ENCODE measurements around the gene CACNA2D4. TPM values are rescaled to one million over a fixed set of nuclear protein-coding genes. Genes with fewer than 3 reads are reported as not detected.
A peak's percentile ranks its signal among the peaks of the same experiment; 100 is the strongest.

Gene CACNA2D4
- total and polyA plus RNA-seq, 2 of the 13 experiments (the other 11 are each of a cell fraction or from before 2014, with no cell fraction given): 14.2 to 136 TPM

DNA sequence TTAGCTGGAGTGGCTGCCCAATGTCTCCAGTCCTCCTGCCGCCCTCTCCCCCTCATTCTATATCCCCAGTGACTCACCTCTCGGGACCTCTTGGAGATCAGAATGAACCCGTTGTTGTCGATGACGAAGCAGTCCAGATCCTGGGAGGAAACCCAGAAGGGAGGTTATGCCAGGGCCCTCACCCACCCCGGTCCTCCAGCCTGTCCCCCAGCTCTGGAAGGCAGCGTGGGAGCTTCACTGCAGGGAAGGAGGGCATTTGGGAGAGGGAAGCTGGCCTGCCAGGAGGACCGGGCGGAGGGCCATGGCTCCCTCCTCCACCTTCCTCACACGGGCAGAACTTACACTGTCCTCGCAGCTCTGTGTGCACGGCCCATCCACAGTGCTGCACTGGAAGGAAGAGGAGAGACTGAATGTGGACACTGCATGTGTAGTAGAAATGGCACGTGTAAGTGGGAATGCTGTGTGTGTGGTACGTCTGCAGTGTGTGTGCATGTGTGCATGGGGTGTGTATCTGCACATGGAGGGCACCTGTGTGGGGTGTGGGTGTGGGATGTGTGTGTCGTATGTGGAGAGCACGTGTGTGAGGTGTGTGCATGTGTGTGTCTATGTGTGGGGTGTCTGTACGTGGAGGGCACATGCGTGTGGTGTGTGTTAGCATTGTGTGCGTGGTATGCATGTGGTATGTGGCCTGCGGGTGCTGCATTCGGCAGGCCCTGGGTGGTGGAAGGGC, 108.1 kb downstream of the CACNA2D4 start (continued):
- no peak for TF ChIP-seq CREM (IDR thresholded peaks at IDR 0.05)
- no peak for TF ChIP-seq CREM (CRISPR knock-in tag; IDR thresholded peaks at IDR 0.05)
- no peak for TF ChIP-seq RBM22 (optimal IDR thresholded peaks at IDR 0.05; ENCODE audit: low read length)
- TF ChIP-seq, protein P1, sequence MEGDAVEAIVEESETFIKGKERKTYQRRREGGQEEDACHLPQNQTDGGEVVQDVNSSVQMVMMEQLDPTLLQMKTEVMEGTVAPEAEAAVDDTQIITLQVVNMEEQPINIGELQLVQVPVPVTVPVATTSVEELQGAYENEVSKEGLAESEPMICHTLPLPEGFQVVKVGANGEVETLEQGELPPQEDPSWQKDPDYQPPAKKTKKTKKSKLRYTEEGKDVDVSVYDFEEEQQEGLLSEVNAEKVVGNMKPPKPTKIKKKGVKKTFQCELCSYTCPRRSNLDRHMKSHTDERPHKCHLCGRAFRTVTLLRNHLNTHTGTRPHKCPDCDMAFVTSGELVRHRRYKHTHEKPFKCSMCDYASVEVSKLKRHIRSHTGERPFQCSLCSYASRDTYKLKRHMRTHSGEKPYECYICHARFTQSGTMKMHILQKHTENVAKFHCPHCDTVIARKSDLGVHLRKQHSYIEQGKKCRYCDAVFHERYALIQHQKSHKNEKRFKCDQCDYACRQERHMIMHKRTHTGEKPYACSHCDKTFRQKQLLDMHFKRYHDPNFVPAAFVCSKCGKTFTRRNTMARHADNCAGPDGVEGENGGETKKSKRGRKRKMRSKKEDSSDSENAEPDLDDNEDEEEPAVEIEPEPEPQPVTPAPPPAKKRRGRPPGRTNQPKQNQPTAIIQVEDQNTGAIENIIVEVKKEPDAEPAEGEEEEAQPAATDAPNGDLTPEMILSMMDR (CRISPR knock-in tag; IDR thresholded peaks at IDR 0.05): no peak
- TF ChIP-seq CEBPB (IDR thresholded peaks at IDR 0.05; ENCODE audit: borderline replicate concordance, low read depth, low read length): no peak
- TF ChIP-seq, protein P2, sequence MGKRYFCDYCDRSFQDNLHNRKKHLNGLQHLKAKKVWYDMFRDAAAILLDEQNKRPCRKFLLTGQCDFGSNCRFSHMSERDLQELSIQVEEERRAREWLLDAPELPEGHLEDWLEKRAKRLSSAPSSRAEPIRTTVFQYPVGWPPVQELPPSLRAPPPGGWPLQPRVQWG (CRISPR knock-in tag; IDR thresholded peaks at IDR 0.05; ENCODE audit: borderline replicate concordance, low read depth): no peak
- no peak for TF ChIP-seq ZNF225 (CRISPR knock-in tag; IDR thresholded peaks at IDR 0.05)
- TF ChIP-seq MAFG (CRISPR knock-in tag; IDR thresholded peaks at IDR 0.05): no peak
- no peak for TF ChIP-seq RXRB (CRISPR knock-in tag; IDR thresholded peaks at IDR 0.05; ENCODE audit: borderline replicate concordance)
- no peak for TF ChIP-seq ZNF891 (CRISPR knock-in tag; IDR thresholded peaks at IDR 0.05)
- TF ChIP-seq, protein P3, sequence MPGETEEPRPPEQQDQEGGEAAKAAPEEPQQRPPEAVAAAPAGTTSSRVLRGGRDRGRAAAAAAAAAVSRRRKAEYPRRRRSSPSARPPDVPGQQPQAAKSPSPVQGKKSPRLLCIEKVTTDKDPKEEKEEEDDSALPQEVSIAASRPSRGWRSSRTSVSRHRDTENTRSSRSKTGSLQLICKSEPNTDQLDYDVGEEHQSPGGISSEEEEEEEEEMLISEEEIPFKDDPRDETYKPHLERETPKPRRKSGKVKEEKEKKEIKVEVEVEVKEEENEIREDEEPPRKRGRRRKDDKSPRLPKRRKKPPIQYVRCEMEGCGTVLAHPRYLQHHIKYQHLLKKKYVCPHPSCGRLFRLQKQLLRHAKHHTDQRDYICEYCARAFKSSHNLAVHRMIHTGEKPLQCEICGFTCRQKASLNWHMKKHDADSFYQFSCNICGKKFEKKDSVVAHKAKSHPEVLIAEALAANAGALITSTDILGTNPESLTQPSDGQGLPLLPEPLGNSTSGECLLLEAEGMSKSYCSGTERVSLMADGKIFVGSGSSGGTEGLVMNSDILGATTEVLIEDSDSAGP (CRISPR knock-in tag; IDR thresholded peaks at IDR 0.05; ENCODE audit: borderline replicate concordance): no peak
- 0 out of 2 replicates have a peak, but pooled peaks have one; percentile 62 for TF ChIP-seq HOXA9 (CRISPR knock-in tag; IDR thresholded peaks at IDR 0.05; ENCODE audit: borderline replicate concordance)
- TF ChIP-seq ZZZ3 (CRISPR knock-in tag; IDR thresholded peaks at IDR 0.05; ENCODE audit: borderline replicate concordance): 0 out of 2 replicates have a peak, but pooled peaks have one; percentile 54
- no peak for TF ChIP-seq GPN1 (CRISPR knock-in tag; IDR thresholded peaks at IDR 0.05; ENCODE audit: borderline replicate concordance)
- no peak for TF ChIP-seq POLR2AphosphoS5 (IDR thresholded peaks at IDR 0.05; ENCODE audit: low read depth, low read length)
- TF ChIP-seq, protein P4, sequence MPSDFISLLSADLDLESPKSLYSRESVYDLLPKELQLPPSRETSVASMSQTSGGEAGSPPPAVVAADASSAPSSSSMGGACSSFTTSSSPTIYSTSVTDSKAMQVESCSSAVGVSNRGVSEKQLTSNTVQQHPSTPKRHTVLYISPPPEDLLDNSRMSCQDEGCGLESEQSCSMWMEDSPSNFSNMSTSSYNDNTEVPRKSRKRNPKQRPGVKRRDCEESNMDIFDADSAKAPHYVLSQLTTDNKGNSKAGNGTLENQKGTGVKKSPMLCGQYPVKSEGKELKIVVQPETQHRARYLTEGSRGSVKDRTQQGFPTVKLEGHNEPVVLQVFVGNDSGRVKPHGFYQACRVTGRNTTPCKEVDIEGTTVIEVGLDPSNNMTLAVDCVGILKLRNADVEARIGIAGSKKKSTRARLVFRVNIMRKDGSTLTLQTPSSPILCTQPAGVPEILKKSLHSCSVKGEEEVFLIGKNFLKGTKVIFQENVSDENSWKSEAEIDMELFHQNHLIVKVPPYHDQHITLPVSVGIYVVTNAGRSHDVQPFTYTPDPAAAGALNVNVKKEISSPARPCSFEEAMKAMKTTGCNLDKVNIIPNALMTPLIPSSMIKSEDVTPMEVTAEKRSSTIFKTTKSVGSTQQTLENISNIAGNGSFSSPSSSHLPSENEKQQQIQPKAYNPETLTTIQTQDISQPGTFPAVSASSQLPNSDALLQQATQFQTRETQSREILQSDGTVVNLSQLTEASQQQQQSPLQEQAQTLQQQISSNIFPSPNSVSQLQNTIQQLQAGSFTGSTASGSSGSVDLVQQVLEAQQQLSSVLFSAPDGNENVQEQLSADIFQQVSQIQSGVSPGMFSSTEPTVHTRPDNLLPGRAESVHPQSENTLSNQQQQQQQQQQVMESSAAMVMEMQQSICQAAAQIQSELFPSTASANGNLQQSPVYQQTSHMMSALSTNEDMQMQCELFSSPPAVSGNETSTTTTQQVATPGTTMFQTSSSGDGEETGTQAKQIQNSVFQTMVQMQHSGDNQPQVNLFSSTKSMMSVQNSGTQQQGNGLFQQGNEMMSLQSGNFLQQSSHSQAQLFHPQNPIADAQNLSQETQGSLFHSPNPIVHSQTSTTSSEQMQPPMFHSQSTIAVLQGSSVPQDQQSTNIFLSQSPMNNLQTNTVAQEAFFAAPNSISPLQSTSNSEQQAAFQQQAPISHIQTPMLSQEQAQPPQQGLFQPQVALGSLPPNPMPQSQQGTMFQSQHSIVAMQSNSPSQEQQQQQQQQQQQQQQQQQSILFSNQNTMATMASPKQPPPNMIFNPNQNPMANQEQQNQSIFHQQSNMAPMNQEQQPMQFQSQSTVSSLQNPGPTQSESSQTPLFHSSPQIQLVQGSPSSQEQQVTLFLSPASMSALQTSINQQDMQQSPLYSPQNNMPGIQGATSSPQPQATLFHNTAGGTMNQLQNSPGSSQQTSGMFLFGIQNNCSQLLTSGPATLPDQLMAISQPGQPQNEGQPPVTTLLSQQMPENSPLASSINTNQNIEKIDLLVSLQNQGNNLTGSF (CRISPR knock-in tag; IDR thresholded peaks at IDR 0.05): no peak
- no peak for TF ChIP-seq ZNF83 (CRISPR knock-in tag; IDR thresholded peaks at IDR 0.05; ENCODE audit: borderline replicate concordance)
- no peak for TF ChIP-seq HCFC1 (IDR thresholded peaks at IDR 0.05; ENCODE audit: low read depth, low read length)
- no peak for TF ChIP-seq ZNF792 (CRISPR knock-in tag; IDR thresholded peaks at IDR 0.05)
- TF ChIP-seq NKX3-1 (CRISPR knock-in tag; IDR thresholded peaks at IDR 0.05): no peak
- no peak for TF ChIP-seq CBX5 (CRISPR knock-in tag; IDR thresholded peaks at IDR 0.05; ENCODE audit: borderline replicate concordance)
